Hepatocyte (in vitro differentiated cells): Measurements from ENCODE around the gene PI4KB. TPM values are rescaled to one million over a fixed set of nuclear protein-coding genes. Genes with fewer than 3 reads are reported as not detected.

ENCODE experiments used
- DNase-seq: peaks from one replicate; pipeline ENCODE4 v3.0.0-alpha.2; 2016; ENCODE audit warnings: low spot score
- H2AFZ ChIP-seq: fragments of 200-600 bp; sonication (generic); 2 replicates; pipeline ENCODE4 v1.6.0; 2016; ENCODE audit warnings: antibody characterized with exemption, mild to moderate bottlenecking
- H3K27ac ChIP-seq: fragments of 200-600 bp; sonication (generic); 2 replicates; pipeline ENCODE4 v1.5.1; 2016; ENCODE audit warnings: mild to moderate bottlenecking
- H3K27me3 ChIP-seq: fragments of 200-600 bp; sonication (generic); 2 replicates; pipeline ENCODE4 v1.6.1; 2016
- H3K36me3 ChIP-seq: fragments of 200-600 bp; sonication (generic); replicated peaks from 2 replicates; pipeline ENCODE4 v1.5.1; 2016; ENCODE audit warnings: low read depth; ENCODE audit not compliant: insufficient read depth
- H3K4me1 ChIP-seq: fragments of 200-600 bp; sonication (generic); 2 replicates; pipeline ENCODE4 v1.5.1; 2016; ENCODE audit warnings: mild to moderate bottlenecking, moderate library complexity; ENCODE audit not compliant: insufficient read depth
- H3K4me2 ChIP-seq: fragments of 200-600 bp; sonication (generic); 2 replicates; pipeline ENCODE4 v1.6.0; 2016
- H3K4me3 ChIP-seq: fragments of 200-600 bp; sonication (generic); 2 replicates; pipeline ENCODE4 v1.5.1; 2016; ENCODE audit warnings: mild to moderate bottlenecking
- H3K79me2 ChIP-seq: fragments of 200-600 bp; sonication (generic); 2 replicates; pipeline ENCODE4 v1.6.0; 2017; ENCODE audit warnings: mild to moderate bottlenecking
- H3K9me2 ChIP-seq: fragments of 200-600 bp; sonication (generic); replicated peaks from 2 replicates; pipeline ENCODE4 v1.6.0; 2017; ENCODE audit warnings: mild to moderate bottlenecking; ENCODE audit not compliant: insufficient read depth
- H3K9me3 ChIP-seq: fragments of 200-600 bp; sonication (generic); 2 replicates; pipeline ENCODE4 v1.5.1; 2016; ENCODE audit warnings: low read depth, mild to moderate bottlenecking
- H4K20me1 ChIP-seq: fragments of 200-600 bp; sonication (generic); 2 replicates; pipeline ENCODE4 v1.6.0; 2016; ENCODE audit warnings: mild to moderate bottlenecking; ENCODE audit not compliant: insufficient read depth, poor library complexity, severe bottlenecking
- CTCF ChIP-seq: fragments of 200-600 bp; sonication (generic); IDR thresholded peaks from 2 replicates; pipeline ENCODE4 v1.5.1; 2016; ENCODE audit warnings: antibody characterized with exemption, mild to moderate bottlenecking; ENCODE audit not compliant: poor library complexity
- EZH2 ChIP-seq: fragments of 200-600 bp; sonication (generic); IDR thresholded peaks from 2 replicates; pipeline ENCODE4 v1.6.1; 2016; ENCODE audit warnings: antibody characterized with exemption, mild to moderate bottlenecking, borderline replicate concordance
- EZH2phosphoT487 ChIP-seq: fragments of 200-600 bp; sonication (generic); IDR thresholded peaks from one replicate; pipeline ENCODE4 v1.6.1; 2018; ENCODE audit warnings: antibody characterized with exemption, mild to moderate bottlenecking, low read depth, moderate library complexity; ENCODE audit not compliant: unreplicated experiment, severe bottlenecking
- WGBS: methylation state at CpG from one replicate; pipeline ENCODE4 v1.1.6; 2016; ENCODE audit warnings: low lambda C conversion rate; ENCODE audit errors: missing lambda C conversion rate; 5-methylcytosine and 5-hydroxymethylcytosine counted together
- polyA plus RNA-seq: library from polyadenylated mRNA; unstranded; fragments of >200 nt; fragmentation: Nextera tagmentation; extraction: Ambion mirVana; gene quantifications from 2 replicates; pipeline ENCODE4 v1.2.1, GENCODE V29; 2016
- total RNA-seq: library from RNA; depleted of rRNA; stranded (reverse); fragments of >200 nt; gene quantifications from 2 replicates; pipeline ENCODE4 v1.2.3, GENCODE V29; 2014

Gene PI4KB
- total and polyA plus RNA-seq, 2 experiments from 2014 or later = 49.9 to 55.1 TPM

DNA sequence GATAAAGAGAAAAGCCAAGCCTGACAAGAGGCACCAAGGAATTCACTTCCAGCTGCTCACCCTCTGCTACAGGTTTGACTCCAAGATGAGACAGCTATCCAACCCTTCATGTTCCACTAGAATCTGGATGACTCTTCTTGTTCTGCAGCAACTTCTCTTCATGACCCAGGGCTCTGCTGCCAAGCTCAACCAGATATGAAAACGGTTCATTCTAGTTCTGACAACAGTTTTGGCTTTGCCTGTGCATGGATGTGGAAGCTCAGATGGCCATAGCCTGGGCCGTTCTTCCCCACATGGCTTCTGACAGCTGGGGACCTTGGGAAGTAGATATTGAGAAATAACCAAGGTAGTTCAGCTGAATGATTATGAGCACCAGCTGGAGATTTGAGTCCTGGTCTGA lies 13.7 kb downstream of the PI4KB start:
- Histone ChIP-seq H3K36me3 (no peaks in the 10 kb centered on the region), H3K9me3 (no peaks in the 10 kb centered on the region), H3K4me1 (peaks cover 53% of the 10 kb centered on the region), H3K79me2 (peaks cover 42% of the 10 kb centered on the region), H2AFZ (no peak overlapping the region), H3K27ac (peak overlapping the region; percentile 96), H4K20me1 (no peaks in the 10 kb centered on the region), H3K4me3 (no peak overlapping the region), H3K4me2 (no peak overlapping the region), H3K9me2 (no peaks in the 10 kb centered on the region), H3K27me3 (no peaks in the 10 kb centered on the region)
- no peak for TF ChIP-seq CTCF
- TF ChIP-seq EZH2 = no peak
- no peak for TF ChIP-seq EZH2phosphoT487
- no peak for DNase-seq
- WGBS = 89% methylated on average over 2 of the region's 2 CpGs

GRCh38 chr1:151312826-151313225 lies 14.4 kb downstream of the PI4KB start:
- H3K27ac ChIP-seq = peak overlapping the region; percentile 96
- TF ChIP-seq CTCF = no peak
- TF ChIP-seq EZH2phosphoT487 = no peak
- no peak for TF ChIP-seq EZH2
- no peaks in the 10 kb centered on the region for H3K9me2 ChIP-seq
- WGBS = 98% methylated on average over 8 of the region's 8 CpGs
- H3K36me3 ChIP-seq = no peaks in the 10 kb centered on the region
- H3K4me2 ChIP-seq = peak overlapping the region; percentile 34
- H3K9me3 ChIP-seq = no peaks in the 10 kb centered on the region
- H3K79me2 ChIP-seq = peaks cover 46% of the 10 kb centered on the region
- H2AFZ ChIP-seq = no peak overlapping the region
- H3K4me3 ChIP-seq = no peak overlapping the region
- no peaks in the 10 kb centered on the region for H4K20me1 ChIP-seq
- no peaks in the 10 kb centered on the region for H3K27me3 ChIP-seq
- peaks cover 53% of the 10 kb centered on the region for H3K4me1 ChIP-seq
- DNase-seq = no peak

DNA sequence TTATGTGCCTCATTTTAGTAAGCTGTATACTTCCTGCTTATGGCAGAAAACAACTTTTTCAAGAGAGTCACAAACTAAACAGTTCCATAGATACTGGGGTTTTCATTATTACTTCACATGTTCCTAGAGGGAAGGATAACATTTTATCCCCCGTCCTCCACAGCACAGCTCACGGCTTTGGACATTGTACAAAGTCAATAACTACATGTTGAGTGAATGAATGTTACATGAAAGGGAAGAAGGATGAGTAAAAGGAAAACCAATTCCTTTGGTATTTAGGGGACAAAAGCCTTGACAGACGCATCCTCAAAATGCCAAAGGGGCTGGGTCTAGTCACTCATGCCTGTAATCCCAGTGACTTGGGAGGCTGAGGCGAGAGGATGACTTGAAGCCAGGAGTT lies 14.8 kb downstream of the PI4KB start:
- 89% methylated on average over 4 of the region's 4 CpGs for WGBS
- Histone ChIP-seq H4K20me1 (no peaks in the 10 kb centered on the region), H3K27ac (peak overlapping the region; percentile 96), H3K9me3 (no peaks in the 10 kb centered on the region), H3K79me2 (peaks cover 42% of the 10 kb centered on the region), H3K4me2 (peak overlapping the region; percentile 34), H3K9me2 (no peaks in the 10 kb centered on the region), H3K4me3 (no peak overlapping the region), H2AFZ (no peak overlapping the region), H3K27me3 (no peaks in the 10 kb centered on the region), H3K4me1 (peaks cover 53% of the 10 kb centered on the region), H3K36me3 (no peaks in the 10 kb centered on the region)
- TF ChIP-seq EZH2phosphoT487 (no peak), CTCF (no peak), EZH2 (no peak)
- no peak for DNase-seq
